ENCODE data around the gene KIFC1.
A peak's percentile ranks its signal among the peaks of the same experiment; 100 is the strongest.

KIFC1 gene

DNA sequence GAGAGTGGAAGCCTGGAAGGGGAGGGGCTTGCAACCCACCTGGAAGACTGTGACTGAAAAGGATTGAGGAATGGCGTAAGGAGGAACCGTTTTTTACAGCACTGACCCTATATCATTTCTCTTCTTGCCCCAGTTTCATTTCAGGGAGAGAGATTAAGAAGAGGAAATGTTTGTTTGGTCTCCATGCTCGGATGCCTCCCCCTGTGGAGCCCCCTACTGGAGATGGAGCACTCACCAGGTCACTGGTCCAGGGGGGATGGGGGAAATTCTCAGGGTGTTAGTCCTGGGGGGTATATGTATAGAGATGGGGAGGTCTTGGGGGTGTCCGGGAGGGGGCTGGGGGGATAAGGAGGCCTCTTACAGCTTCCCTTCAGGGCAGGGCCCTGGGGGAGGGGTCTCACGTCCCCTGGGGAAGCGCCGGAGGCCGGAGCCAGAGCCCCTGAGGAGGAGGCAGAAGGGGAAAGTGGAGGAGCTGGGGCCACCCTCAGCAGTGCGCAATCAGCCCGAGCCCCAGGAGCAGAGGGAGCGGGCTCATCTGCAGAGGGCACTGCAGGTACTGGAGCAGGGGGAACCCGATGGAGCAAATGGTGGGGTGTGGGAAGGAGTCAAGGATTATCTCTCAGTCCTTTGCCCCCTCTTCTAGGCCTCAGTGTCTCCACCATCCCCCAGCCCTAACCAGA is 23.1 kb downstream of the KIFC1 start:
- peaks cover 78% of the 10 kb centered on the region for H3K4me1 Mint-ChIP-seq
- no peaks in the 10 kb centered on the region for H3K27me3 Mint-ChIP-seq
- ATAC-seq (no peak), DNase-seq (no peak)
- H3K9me3 Mint-ChIP-seq: no peaks in the 10 kb centered on the region
- no peak overlapping the region for H3K4me3 Mint-ChIP-seq
- H3K27ac Mint-ChIP-seq: peak overlapping the region in 1 of 2 donors; percentile 99

- Mint-ChIP-seq H3K4me3 (peak overlapping the region; percentile 94 to 96), H3K9me3 (no peaks in the 10 kb centered on the region), H3K27me3 (no peaks in the 10 kb centered on the region), H3K4me1 (peaks cover 74% of the 10 kb centered on the region), H3K27ac (peak overlapping the region; percentile 89 to 99)
- ATAC-seq: no peak
- DNase-seq: no peak
Measured at GRCh38 chr6:33415831-33416230, 24.2 kb downstream of the KIFC1 start.

GRCh38 chr6:33416386-33417127 is 24.9 kb downstream of the KIFC1 start:
- Mint-ChIP-seq H3K27ac (peak overlapping the region; percentile 89 to 99), H3K4me3 (peak overlapping the region; percentile 94 to 96), H3K27me3 (no peaks in the 10 kb centered on the region), H3K9me3 (no peaks in the 10 kb centered on the region), H3K4me1 (peaks cover 78% of the 10 kb centered on the region)
- DNase-seq (peak in 1 of 2 donors; percentile 67), ATAC-seq (peak; percentile 2)

DNA sequence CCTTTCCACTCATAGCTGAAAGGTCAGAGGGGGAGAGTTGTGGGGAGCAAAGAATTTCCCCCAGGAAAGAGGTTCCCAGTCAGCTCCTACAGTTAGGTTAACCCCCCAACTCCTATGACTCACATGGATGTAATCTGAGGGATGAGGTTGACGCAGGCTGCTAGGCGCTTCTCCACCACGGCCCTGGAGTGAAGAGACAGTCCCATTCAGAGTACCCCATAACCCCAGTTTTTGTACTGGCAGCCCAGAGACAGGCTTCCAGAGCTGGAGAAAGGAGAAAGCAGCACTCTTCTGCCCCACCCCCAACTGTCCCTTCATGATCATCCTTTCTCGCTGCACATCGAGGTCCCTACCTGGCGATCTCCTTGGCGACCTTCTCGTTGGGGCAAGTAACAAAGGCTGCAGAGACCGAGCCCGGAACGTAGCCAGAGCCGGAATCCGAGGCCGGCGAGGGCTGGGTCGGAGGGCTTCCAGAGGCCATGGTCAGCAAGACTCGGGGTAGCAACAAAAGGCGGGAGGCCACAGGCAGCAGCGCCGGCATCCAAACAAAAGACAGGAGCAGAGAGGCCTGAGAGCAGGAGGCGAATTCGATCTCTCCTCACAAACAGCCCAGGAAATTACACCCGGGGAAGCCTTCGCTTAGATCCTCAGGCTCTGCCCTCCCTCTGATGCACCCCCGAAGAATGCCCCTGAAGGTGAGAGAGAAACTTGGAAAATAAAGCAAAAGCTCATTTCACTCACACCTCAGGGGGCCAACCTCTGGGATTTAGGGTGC is 25.7 kb downstream of the KIFC1 start:
- Mint-ChIP-seq H3K27ac (peak overlapping the region; percentile 96 to 99), H3K4me1 (peaks cover 76% of the 10 kb centered on the region)

DNA sequence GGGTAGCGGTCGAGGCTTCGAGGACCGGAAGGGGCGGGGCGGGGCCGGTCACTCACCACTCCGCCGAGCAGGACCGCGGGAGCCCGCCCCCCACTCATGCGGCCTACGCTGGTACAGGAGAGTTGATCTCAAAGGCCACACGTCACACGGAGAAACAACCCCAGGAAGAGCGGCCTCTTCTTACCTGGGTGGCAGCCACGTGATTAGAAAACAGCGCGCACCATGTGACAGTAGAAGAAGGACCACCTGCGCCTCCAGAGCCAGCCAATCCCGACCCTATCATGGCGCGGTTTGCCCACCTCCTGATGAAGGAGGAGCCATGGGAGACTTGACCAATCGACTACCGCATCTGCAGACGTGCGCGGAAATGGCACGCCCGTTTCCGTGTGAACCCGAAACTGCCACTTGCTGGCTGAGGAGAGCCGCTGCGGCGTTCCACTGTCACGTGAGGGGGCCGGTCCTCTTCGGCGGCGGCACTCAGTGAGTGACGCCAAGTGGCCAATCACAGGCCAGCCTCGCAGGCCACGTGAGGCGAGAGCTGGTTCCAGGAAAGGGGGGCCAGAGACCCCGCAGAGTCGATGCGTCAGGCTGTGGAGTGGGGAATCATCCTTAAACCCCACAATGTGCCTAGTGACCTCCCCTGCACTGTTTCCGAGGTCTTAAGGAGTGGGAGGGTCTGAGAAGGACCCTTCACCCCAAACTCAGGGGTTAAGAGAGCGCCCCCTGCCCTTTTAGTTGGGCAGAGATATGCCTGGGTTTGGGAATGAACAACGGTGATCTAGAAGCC is 26.5 kb downstream of the KIFC1 start, which contains the start of gene CUTA:
Gene CUTA, minus strand, starts transcription at position 205 of the 787 bp plus-strand sequence. Its CDS starts 107 bp downstream, at position 98.
- peak within 1 kb of the TSS; percentile 97 to 99 for H3K27ac Mint-ChIP-seq
- ATAC-seq: peak; percentile 85
- no peaks in the 10 kb centered on the region for H3K9me3 Mint-ChIP-seq
- DNase-seq: peak; percentile 98 to 100
- peaks cover 68% of the 10 kb centered on the region for H3K4me1 Mint-ChIP-seq
- no peaks in the 10 kb centered on the region for H3K27me3 Mint-ChIP-seq
- peak within 1 kb of the TSS; percentile 94 to 96 for H3K4me3 Mint-ChIP-seq

More for the DNA sequence above, 25.7 kb downstream of the KIFC1 start:
- Mint-ChIP-seq H3K9me3 (no peaks in the 10 kb centered on the region), H3K27me3 (no peaks in the 10 kb centered on the region), H3K4me3 (peak overlapping the region; percentile 94 to 96)
- ATAC-seq (no peak), DNase-seq (peak in 1 of 2 donors; percentile 43)

GRCh38 chr6:33418690-33419291 is 27.2 kb downstream of the KIFC1 start:
- Mint-ChIP-seq H3K4me3 (peak overlapping the region; percentile 94 to 96), H3K9me3 (peaks cover 0 to 5% of the 10 kb centered on the region in 2 donors), H3K27me3 (no peaks in the 10 kb centered on the region), H3K27ac (peak overlapping the region; percentile 97 to 99), H3K4me1 (peaks cover 68% of the 10 kb centered on the region)
- ATAC-seq (peak; percentile 34), DNase-seq (peak; percentile 48 to 86)

DNA sequence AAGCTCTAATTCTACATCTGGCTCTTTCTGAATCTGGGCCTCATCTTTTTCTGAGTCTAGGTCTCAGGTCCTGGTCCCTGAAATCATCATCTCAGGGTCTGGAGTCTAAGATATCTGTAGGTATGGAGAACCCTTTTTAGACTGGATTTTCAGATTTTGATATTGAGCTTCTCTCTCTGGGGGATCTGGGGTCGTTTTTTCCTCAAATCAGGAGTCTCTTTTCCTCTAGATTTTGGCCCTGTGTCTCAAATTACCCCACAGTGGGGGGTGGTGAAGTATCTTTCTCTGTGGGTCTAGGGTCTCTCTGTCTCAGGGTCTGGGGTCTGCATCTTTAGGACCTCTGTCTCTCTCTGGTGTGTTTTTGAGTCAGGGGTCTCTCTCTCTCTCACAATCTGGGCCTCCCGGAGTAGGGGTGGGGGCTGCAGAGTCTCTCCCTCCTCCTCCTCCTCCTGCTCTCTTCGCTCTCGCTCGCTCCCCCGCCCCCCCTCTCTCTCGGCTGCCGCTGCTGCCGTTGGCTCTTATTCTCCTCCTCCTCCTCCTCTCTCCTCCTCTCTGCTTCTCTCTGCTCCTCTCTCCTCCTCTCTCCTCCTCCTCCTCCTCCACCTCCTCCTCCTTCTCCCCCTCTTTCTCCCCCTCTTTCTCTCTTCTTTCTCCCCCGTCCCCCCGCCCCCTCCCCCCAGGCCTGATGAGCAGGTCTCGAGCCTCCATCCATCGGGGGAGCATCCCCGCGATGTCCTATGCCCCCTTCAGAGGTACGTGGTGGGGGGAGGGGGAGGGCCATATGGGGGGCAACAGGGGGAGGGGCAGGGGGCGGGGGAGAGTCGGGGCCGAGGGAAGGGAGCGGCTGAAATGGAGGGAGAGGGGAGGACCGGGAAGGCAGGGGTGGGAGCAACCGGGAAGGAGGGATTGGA is 28.2 kb downstream of the KIFC1 start, which contains the start of gene SYNGAP1:
Gene SYNGAP1, plus strand, starts transcription at position 486 of the 911 bp plus-strand sequence. Its CDS starts 200 bp downstream, at position 686.
- Mint-ChIP-seq H3K4me1 (peaks cover 68% of the 10 kb centered on the region), H3K9me3 (peaks cover 0 to 9% of the 10 kb centered on the region in 2 donors), H3K27ac (peak within 1 kb of the TSS; percentile 97 to 99), H3K4me3 (peak within 1 kb of the TSS; percentile 94 to 96), H3K27me3 (no peaks in the 10 kb centered on the region)
- DNase-seq: no peak
- no peak for ATAC-seq

- no peak overlapping the region for H3K27ac Mint-ChIP-seq
Measured at GRCh38 chr6:33420491-33421343, 29.1 kb downstream of the KIFC1 start.

GRCh38 chr6:33421344-33421643 is 29.7 kb downstream of the KIFC1 start:
- ATAC-seq (no peak), DNase-seq (no peak)
- peaks cover 60% of the 10 kb centered on the region for H3K4me1 Mint-ChIP-seq
- peak overlapping the region; percentile 49 to 75 for H3K4me3 Mint-ChIP-seq
- H3K27me3 Mint-ChIP-seq: no peaks in the 10 kb centered on the region
- H3K9me3 Mint-ChIP-seq: peaks cover 0 to 9% of the 10 kb centered on the region in 2 donors
- no peak overlapping the region for H3K27ac Mint-ChIP-seq

More at GRCh38 chr6:33420491-33421343, 29.1 kb downstream of the KIFC1 start:
- no peak for DNase-seq
- peaks cover 65% of the 10 kb centered on the region for H3K4me1 Mint-ChIP-seq
- no peaks in the 10 kb centered on the region for H3K27me3 Mint-ChIP-seq
- no peak for ATAC-seq
- peaks cover 0 to 9% of the 10 kb centered on the region in 2 donors for H3K9me3 Mint-ChIP-seq
- peak overlapping the region; percentile 61 to 75 for H3K4me3 Mint-ChIP-seq

DNA sequence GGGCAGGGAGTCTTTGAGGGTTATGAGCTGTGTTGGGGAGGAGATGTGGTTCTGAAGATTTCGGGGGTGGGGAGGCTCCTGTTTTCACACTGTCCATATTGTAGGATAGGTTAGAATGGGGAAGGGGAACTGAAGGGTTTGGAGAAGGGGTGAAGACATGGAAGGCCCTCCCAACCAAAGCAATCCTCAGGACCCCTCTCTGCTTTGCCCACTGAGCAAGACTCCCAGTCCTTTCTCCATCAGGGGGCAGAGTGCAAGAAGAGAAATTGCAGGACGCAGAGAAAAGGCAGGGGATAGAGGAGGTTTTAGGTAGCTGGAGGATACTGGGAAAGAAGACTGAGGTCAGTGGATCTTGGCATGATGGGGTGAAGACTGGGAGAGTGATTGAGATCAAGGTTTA is 32.2 kb downstream of the KIFC1 start:
- peaks cover 60% of the 10 kb centered on the region for H3K4me1 Mint-ChIP-seq
- peak overlapping the region in 1 of 2 donors; percentile 96 for H3K4me3 Mint-ChIP-seq
- ATAC-seq (no peak), DNase-seq (no peak)
- H3K27ac Mint-ChIP-seq: no peak overlapping the region
- H3K27me3 Mint-ChIP-seq: no peaks in the 10 kb centered on the region
- peaks cover 0 to 9% of the 10 kb centered on the region in 2 donors for H3K9me3 Mint-ChIP-seq

GRCh38 chr6:33424855-33425667 is 33.4 kb downstream of the KIFC1 start:
- Mint-ChIP-seq H3K4me3 (peak overlapping the region; percentile 83 to 96), H3K27me3 (no peaks in the 10 kb centered on the region), H3K27ac (peak overlapping the region; percentile 60 to 79), H3K9me3 (peaks cover 0 to 9% of the 10 kb centered on the region in 2 donors), H3K4me1 (peaks cover 62% of the 10 kb centered on the region)
- DNase-seq (no peak), ATAC-seq (no peak)

All from stimulated activated naive CD8-positive, alpha-beta T cell treated with anti-CD3 and anti-CD28 coated beads, Interleukin-15, amount 100 ng/mL, for 72 hours (primary cell).